Measurements from ENCODE around the gene LAIR1. TPM values are rescaled to one million over a fixed set of nuclear protein-coding genes. Genes with fewer than 3 reads are reported as not detected.

The LAIR1 gene
- total RNA-seq, 4 donors from 2014 or later: 0.12 to 3.5 (median 2.9) TPM

- no peaks in the 10 kb centered on the region for H3K9me3 ChIP-seq
- no peak for TF ChIP-seq POLR2A (IDR thresholded peaks at IDR 0.05)
- no peak for TF ChIP-seq CTCF (IDR thresholded peaks at IDR 0.05 in 4 of 5, conservative IDR thresholded peaks at IDR 0.05 in 1 of 5)
- no peaks in the 10 kb centered on the region for H3K36me3 ChIP-seq
- DNase-seq (no peak), ATAC-seq (no peak)
- H3K27ac ChIP-seq: no peak overlapping the region
- in situ Hi-C loops (cut with MboI; ENCODE audit: low sequenced_read_pairs in 4 of 4) (no loop called here), intact Hi-C loops (cut with DNase I; ENCODE audit: low total_unique reads) (no loop called here)
- no peak overlapping the region for H3K4me3 ChIP-seq
- no peaks in the 10 kb centered on the region for H3K27me3 ChIP-seq
- H3K4me1 ChIP-seq: no peaks in the 10 kb centered on the region
Measured at GRCh38 chr19:54336893-54337857, 27.6 kb downstream of the LAIR1 start.

- H3K9me3 ChIP-seq: no peaks in the 10 kb centered on the region
- H3K27ac ChIP-seq: no peak overlapping the region
- no peaks in the 10 kb centered on the region for H3K4me1 ChIP-seq
- no peak overlapping the region for H3K4me3 ChIP-seq
- H3K36me3 ChIP-seq: no peaks in the 10 kb centered on the region
- DNase-seq (no peak), ATAC-seq (no peak)
- TF ChIP-seq POLR2A (IDR thresholded peaks at IDR 0.05) (no peak), CTCF (IDR thresholded peaks at IDR 0.05 in 4 of 5, conservative IDR thresholded peaks at IDR 0.05 in 1 of 5) (no peak)
- intact Hi-C loops (cut with DNase I; ENCODE audit: low total_unique reads) (no loop called here), in situ Hi-C loops (cut with MboI; ENCODE audit: low sequenced_read_pairs in 4 of 4) (no loop called here)
- H3K27me3 ChIP-seq: no peaks in the 10 kb centered on the region
Measured at GRCh38 chr19:54335979-54336892, 28.5 kb downstream of the LAIR1 start.

GRCh38 chr19:54335164-54335563 lies 29.6 kb downstream of the LAIR1 start:
- no peak overlapping the region for H3K27ac ChIP-seq
- no peaks in the 10 kb centered on the region for H3K27me3 ChIP-seq
- no peak for TF ChIP-seq CTCF (IDR thresholded peaks at IDR 0.05 in 4 of 5, conservative IDR thresholded peaks at IDR 0.05 in 1 of 5)
- TF ChIP-seq POLR2A (IDR thresholded peaks at IDR 0.05): no peak
- ATAC-seq (no peak), DNase-seq (no peak)
- in situ Hi-C loops (cut with MboI; ENCODE audit: low sequenced_read_pairs in 4 of 4) (no loop called here), intact Hi-C loops (cut with DNase I; ENCODE audit: low total_unique reads) (no loop called here)
- H3K4me1 ChIP-seq: no peaks in the 10 kb centered on the region
- no peaks in the 10 kb centered on the region for H3K9me3 ChIP-seq
- H3K36me3 ChIP-seq: no peaks in the 10 kb centered on the region
- no peak overlapping the region for H3K4me3 ChIP-seq

GRCh38 chr19:54333586-54334298 lies 31.0 kb downstream of the LAIR1 start:
- Histone ChIP-seq H3K36me3 (no peaks in the 10 kb centered on the region), H3K4me3 (no peak overlapping the region), H3K27me3 (no peaks in the 10 kb centered on the region), H3K4me1 (no peaks in the 10 kb centered on the region), H3K27ac (no peak overlapping the region), H3K9me3 (no peaks in the 10 kb centered on the region)
- intact Hi-C loops (cut with DNase I; ENCODE audit: low total_unique reads): no loop called here
- in situ Hi-C loops (cut with MboI; ENCODE audit: low sequenced_read_pairs in 4 of 4): no loop called here
- no peak for DNase-seq
- TF ChIP-seq POLR2A (IDR thresholded peaks at IDR 0.05): no peak
- TF ChIP-seq CTCF (IDR thresholded peaks at IDR 0.05 in 4 of 5, conservative IDR thresholded peaks at IDR 0.05 in 1 of 5): no peak
- ATAC-seq: no peak
